ENCODE data around the gene DEPDC5. TPM values are rescaled to one million over a fixed set of nuclear protein-coding genes. Genes with fewer than 3 reads are reported as not detected.

Gene DEPDC5
- total and polyA plus RNA-seq, 4 donors: 7.5 to 36.7 (median 18.3) TPM

- WGBS, 2 donors: 86 to 92% methylated on average over 14 of the region's 14 CpGs
- intact Hi-C loops (cut with DNase I): no loop called here
- ATAC-seq (ENCODE audit: low FRiP score): no peak
- Histone ChIP-seq H3K4me1 (ENCODE audit: control insufficient read depth in 1 of 2, insufficient read depth in 2 of 2, low read length in 2 of 2) (no peaks in the 10 kb centered on the region), H3K27me3 (ENCODE audit: control insufficient read depth in 1 of 2, insufficient read depth in 2 of 2, low read length in 1 of 2) (no peaks in the 10 kb centered on the region), H3K4me3 (ENCODE audit: low read length in 2 of 2) (no peak overlapping the region), H3K36me3 (ENCODE audit: control insufficient read depth in 1 of 2, insufficient read depth in 2 of 2, low read length in 1 of 2) (peaks cover 5 to 11% of the 10 kb centered on the region in 2 donors), H3K9me3 (ENCODE audit: control insufficient read depth, low read length) (no peaks in the 10 kb centered on the region), H3K27ac (ENCODE audit: low read depth in 1 of 2, low read length in 2 of 2) (no peak overlapping the region)
- peak in 1 of 2 donors; percentile 37 for DNase-seq
These were observed 125.8 kb downstream of the DEPDC5 start for GRCh38 chr22:31879585-31879984.

- H3K27me3 ChIP-seq (ENCODE audit: control insufficient read depth in 1 of 2, insufficient read depth in 2 of 2, low read length in 1 of 2): no peaks in the 10 kb centered on the region
- no peaks in the 10 kb centered on the region for H3K4me1 ChIP-seq (ENCODE audit: control insufficient read depth in 1 of 2, insufficient read depth in 2 of 2, low read length in 2 of 2)
- H3K27ac ChIP-seq (ENCODE audit: low read depth in 1 of 2, low read length in 2 of 2): no peak overlapping the region
- H3K9me3 ChIP-seq (ENCODE audit: control insufficient read depth, low read length): no peaks in the 10 kb centered on the region
- intact Hi-C loops (cut with DNase I): no loop called here
- no peak overlapping the region for H3K4me3 ChIP-seq (ENCODE audit: low read length in 2 of 2)
- peak in 1 of 2 donors; percentile 0 for DNase-seq
- peaks cover 2 to 9% of the 10 kb centered on the region in 2 donors for H3K36me3 ChIP-seq (ENCODE audit: control insufficient read depth in 1 of 2, insufficient read depth in 2 of 2, low read length in 1 of 2)
- ATAC-seq (ENCODE audit: low FRiP score): no peak
- 91 to 92% methylated on average over 6 of the region's 6 CpGs for WGBS, 2 donors
These were observed 127.4 kb downstream of the DEPDC5 start for GRCh38 chr22:31881200-31881599.

GRCh38 chr22:31881865-31882264 is 128.0 kb downstream of the DEPDC5 start:
- Histone ChIP-seq H3K4me3 (ENCODE audit: low read length in 2 of 2) (no peak overlapping the region), H3K36me3 (ENCODE audit: control insufficient read depth in 1 of 2, insufficient read depth in 2 of 2, low read length in 1 of 2) (peaks cover 2 to 9% of the 10 kb centered on the region in 2 donors), H3K9me3 (ENCODE audit: control insufficient read depth, low read length) (no peaks in the 10 kb centered on the region), H3K27me3 (ENCODE audit: control insufficient read depth in 1 of 2, insufficient read depth in 2 of 2, low read length in 1 of 2) (no peaks in the 10 kb centered on the region), H3K4me1 (ENCODE audit: control insufficient read depth in 1 of 2, insufficient read depth in 2 of 2, low read length in 2 of 2) (no peaks in the 10 kb centered on the region), H3K27ac (ENCODE audit: low read depth in 1 of 2, low read length in 2 of 2) (no peak overlapping the region)
- DNase-seq (peak in 1 of 2 donors; percentile 11), ATAC-seq (ENCODE audit: low FRiP score) (no peak)
- WGBS, 2 donors: 92 to 93% methylated on average over 3 of the region's 3 CpGs
- intact Hi-C loops (cut with DNase I): no loop called here

GRCh38 chr22:31882971-31883370 is 129.2 kb downstream of the DEPDC5 start:
- ATAC-seq (ENCODE audit: low FRiP score) (no peak), DNase-seq (peak in 1 of 2 donors; percentile 23)
- Histone ChIP-seq H3K4me3 (ENCODE audit: low read length in 2 of 2) (no peak overlapping the region), H3K4me1 (ENCODE audit: control insufficient read depth in 1 of 2, insufficient read depth in 2 of 2, low read length in 2 of 2) (no peaks in the 10 kb centered on the region), H3K9me3 (ENCODE audit: control insufficient read depth, low read length) (no peaks in the 10 kb centered on the region), H3K27ac (ENCODE audit: low read depth in 1 of 2, low read length in 2 of 2) (no peak overlapping the region), H3K36me3 (ENCODE audit: control insufficient read depth in 1 of 2, insufficient read depth in 2 of 2, low read length in 1 of 2) (peaks cover 2 to 9% of the 10 kb centered on the region in 2 donors), H3K27me3 (ENCODE audit: control insufficient read depth in 1 of 2, insufficient read depth in 2 of 2, low read length in 1 of 2) (no peaks in the 10 kb centered on the region)
- 84 to 86% methylated on average over 3 of the region's 3 CpGs for WGBS, 2 donors
- intact Hi-C loops (cut with DNase I): no loop called here

- Histone ChIP-seq H3K27me3 (ENCODE audit: control insufficient read depth in 1 of 2, insufficient read depth in 2 of 2, low read length in 1 of 2) (no peaks in the 10 kb centered on the region), H3K27ac (ENCODE audit: low read depth in 1 of 2, low read length in 2 of 2) (no peak overlapping the region), H3K36me3 (ENCODE audit: control insufficient read depth in 1 of 2, insufficient read depth in 2 of 2, low read length in 1 of 2) (peaks cover 2 to 9% of the 10 kb centered on the region in 2 donors), H3K4me1 (ENCODE audit: control insufficient read depth in 1 of 2, insufficient read depth in 2 of 2, low read length in 2 of 2) (no peaks in the 10 kb centered on the region), H3K9me3 (ENCODE audit: control insufficient read depth, low read length) (no peaks in the 10 kb centered on the region), H3K4me3 (ENCODE audit: low read length in 2 of 2) (no peak overlapping the region)
- no peak for ATAC-seq (ENCODE audit: low FRiP score)
- 88 to 92% methylated on average over 6 of the region's 6 CpGs for WGBS, 2 donors
- peak in 1 of 2 donors; percentile 45 for DNase-seq
- intact Hi-C loops (cut with DNase I): no loop called here
These were observed 130.2 kb downstream of the DEPDC5 start for GRCh38 chr22:31883989-31884388.

- no peaks in the 10 kb centered on the region for H3K4me1 ChIP-seq (ENCODE audit: control insufficient read depth in 1 of 2, insufficient read depth in 2 of 2, low read length in 2 of 2)
- peaks cover 4 to 11% of the 10 kb centered on the region in 2 donors for H3K36me3 ChIP-seq (ENCODE audit: control insufficient read depth in 1 of 2, insufficient read depth in 2 of 2, low read length in 1 of 2)
- no peaks in the 10 kb centered on the region for H3K27me3 ChIP-seq (ENCODE audit: control insufficient read depth in 1 of 2, insufficient read depth in 2 of 2, low read length in 1 of 2)
- no peak for ATAC-seq (ENCODE audit: low FRiP score)
- H3K9me3 ChIP-seq (ENCODE audit: control insufficient read depth, low read length): no peaks in the 10 kb centered on the region
- no peak overlapping the region for H3K4me3 ChIP-seq (ENCODE audit: low read length in 2 of 2)
- intact Hi-C loops (cut with DNase I): no loop called here
- no peak overlapping the region for H3K27ac ChIP-seq (ENCODE audit: low read depth in 1 of 2, low read length in 2 of 2)
- 87 to 88% methylated on average over 5 of the region's 5 CpGs for WGBS, 2 donors
- DNase-seq: no peak
These were observed 137.7 kb downstream of the DEPDC5 start for GRCh38 chr22:31891366-31892079.

DNA sequence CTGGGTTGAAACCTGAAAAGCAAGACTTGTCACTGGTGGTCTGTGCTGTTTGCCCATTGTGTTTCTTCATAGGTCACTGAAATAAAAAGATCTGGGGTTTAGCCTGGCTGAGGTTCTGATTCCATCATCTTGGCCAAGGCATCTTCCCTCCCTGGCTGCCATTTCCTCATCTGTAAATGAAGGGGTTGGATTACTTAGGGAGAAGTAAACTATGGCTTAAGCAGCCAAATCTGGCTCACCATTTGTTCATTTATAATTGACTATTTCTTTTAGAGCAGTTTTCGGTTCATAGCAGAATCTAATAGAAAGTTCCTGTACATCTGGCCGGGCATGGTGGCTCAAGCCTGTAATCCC is 138.2 kb downstream of the DEPDC5 start:
- DNase-seq: peak in 1 of 2 donors; percentile 0

DNA sequence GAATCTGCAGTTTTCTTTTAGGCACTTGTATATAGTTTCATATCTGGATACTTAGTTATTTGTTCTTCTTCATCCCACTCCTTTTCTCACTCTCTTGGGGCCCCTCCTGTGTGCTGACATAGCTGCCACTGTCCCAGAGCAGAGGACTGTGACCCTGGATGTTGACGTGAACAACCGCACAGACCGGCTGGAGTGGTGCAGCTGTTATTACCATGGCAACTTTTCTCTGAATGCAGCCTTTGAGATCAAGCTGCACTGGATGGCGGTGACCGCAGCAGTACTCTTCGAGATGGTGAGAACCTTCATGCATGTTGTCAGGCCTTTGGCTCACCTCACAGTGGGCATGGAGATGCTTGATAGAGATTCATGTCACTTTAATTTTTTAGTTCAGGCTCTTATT is 139.6 kb downstream of the DEPDC5 start:
- no peaks in the 10 kb centered on the region for H3K27me3 ChIP-seq (ENCODE audit: control insufficient read depth in 1 of 2, insufficient read depth in 2 of 2, low read length in 1 of 2)
- H3K4me1 ChIP-seq (ENCODE audit: control insufficient read depth in 1 of 2, insufficient read depth in 2 of 2, low read length in 2 of 2): no peaks in the 10 kb centered on the region
- WGBS, 2 donors: 68 to 73% methylated on average over 6 of the region's 6 CpGs
- ATAC-seq (ENCODE audit: low FRiP score) (no peak), DNase-seq (peak in 1 of 2 donors; percentile 9)
- H3K9me3 ChIP-seq (ENCODE audit: control insufficient read depth, low read length): no peaks in the 10 kb centered on the region
- intact Hi-C loops (cut with DNase I): no loop called here
- H3K4me3 ChIP-seq (ENCODE audit: low read length in 2 of 2): no peak overlapping the region
- H3K27ac ChIP-seq (ENCODE audit: low read depth in 1 of 2, low read length in 2 of 2): no peak overlapping the region
- peaks cover 4 to 14% of the 10 kb centered on the region in 2 donors for H3K36me3 ChIP-seq (ENCODE audit: control insufficient read depth in 1 of 2, insufficient read depth in 2 of 2, low read length in 1 of 2)

More for the DNA sequence above, 138.2 kb downstream of the DEPDC5 start:
- Histone ChIP-seq H3K4me3 (ENCODE audit: low read length in 2 of 2) (no peak overlapping the region), H3K4me1 (ENCODE audit: control insufficient read depth in 1 of 2, insufficient read depth in 2 of 2, low read length in 2 of 2) (no peaks in the 10 kb centered on the region), H3K27ac (ENCODE audit: low read depth in 1 of 2, low read length in 2 of 2) (no peak overlapping the region), H3K9me3 (ENCODE audit: control insufficient read depth, low read length) (no peaks in the 10 kb centered on the region), H3K27me3 (ENCODE audit: control insufficient read depth in 1 of 2, insufficient read depth in 2 of 2, low read length in 1 of 2) (no peaks in the 10 kb centered on the region), H3K36me3 (ENCODE audit: control insufficient read depth in 1 of 2, insufficient read depth in 2 of 2, low read length in 1 of 2) (peaks cover 4 to 11% of the 10 kb centered on the region in 2 donors)
- no peak for ATAC-seq (ENCODE audit: low FRiP score)
- 95 to 97% methylated on average over 2 of the region's 2 CpGs for WGBS, 2 donors
- intact Hi-C loops (cut with DNase I): no loop called here

- no peaks in the 10 kb centered on the region for H3K4me1 ChIP-seq (ENCODE audit: control insufficient read depth in 1 of 2, insufficient read depth in 2 of 2, low read length in 2 of 2)
- no peak overlapping the region for H3K27ac ChIP-seq (ENCODE audit: low read depth in 1 of 2, low read length in 2 of 2)
- no peaks in the 10 kb centered on the region for H3K9me3 ChIP-seq (ENCODE audit: control insufficient read depth, low read length)
- peaks cover 4 to 14% of the 10 kb centered on the region in 2 donors for H3K36me3 ChIP-seq (ENCODE audit: control insufficient read depth in 1 of 2, insufficient read depth in 2 of 2, low read length in 1 of 2)
- ATAC-seq (ENCODE audit: low FRiP score) (no peak), DNase-seq (peak in 1 of 2 donors; percentile 0)
- intact Hi-C loops (cut with DNase I): no loop called here
- H3K4me3 ChIP-seq (ENCODE audit: low read length in 2 of 2): no peak overlapping the region
- 96% methylated on average over 2 of the region's 2 CpGs for WGBS, 2 donors
- H3K27me3 ChIP-seq (ENCODE audit: control insufficient read depth in 1 of 2, insufficient read depth in 2 of 2, low read length in 1 of 2): no peaks in the 10 kb centered on the region
These were observed 141.7 kb downstream of the DEPDC5 start for GRCh38 chr22:31895411-31896123.
